ENCODE data around the gene SLC7A11.

DNA sequence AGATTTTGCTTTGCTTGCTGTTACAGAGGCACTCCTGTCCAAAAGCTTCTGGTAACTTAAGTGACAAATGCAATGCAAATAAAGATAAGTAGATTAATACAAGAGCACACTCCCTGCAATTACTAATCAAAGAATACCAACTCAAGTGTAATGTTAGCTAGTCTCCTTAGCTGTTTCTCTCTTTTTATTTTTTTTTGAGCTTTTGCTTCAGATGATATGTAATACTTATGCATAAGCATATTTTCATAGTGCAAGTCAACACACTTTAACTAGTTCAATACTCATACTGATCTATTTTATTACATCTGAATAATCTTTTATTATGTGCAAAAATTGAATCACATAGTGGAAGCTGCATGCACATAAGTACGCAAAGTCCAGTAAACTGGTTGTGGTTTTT, 2.7 kb downstream of the SLC7A11 start:
- TF ChIP-seq, protein P1, sequence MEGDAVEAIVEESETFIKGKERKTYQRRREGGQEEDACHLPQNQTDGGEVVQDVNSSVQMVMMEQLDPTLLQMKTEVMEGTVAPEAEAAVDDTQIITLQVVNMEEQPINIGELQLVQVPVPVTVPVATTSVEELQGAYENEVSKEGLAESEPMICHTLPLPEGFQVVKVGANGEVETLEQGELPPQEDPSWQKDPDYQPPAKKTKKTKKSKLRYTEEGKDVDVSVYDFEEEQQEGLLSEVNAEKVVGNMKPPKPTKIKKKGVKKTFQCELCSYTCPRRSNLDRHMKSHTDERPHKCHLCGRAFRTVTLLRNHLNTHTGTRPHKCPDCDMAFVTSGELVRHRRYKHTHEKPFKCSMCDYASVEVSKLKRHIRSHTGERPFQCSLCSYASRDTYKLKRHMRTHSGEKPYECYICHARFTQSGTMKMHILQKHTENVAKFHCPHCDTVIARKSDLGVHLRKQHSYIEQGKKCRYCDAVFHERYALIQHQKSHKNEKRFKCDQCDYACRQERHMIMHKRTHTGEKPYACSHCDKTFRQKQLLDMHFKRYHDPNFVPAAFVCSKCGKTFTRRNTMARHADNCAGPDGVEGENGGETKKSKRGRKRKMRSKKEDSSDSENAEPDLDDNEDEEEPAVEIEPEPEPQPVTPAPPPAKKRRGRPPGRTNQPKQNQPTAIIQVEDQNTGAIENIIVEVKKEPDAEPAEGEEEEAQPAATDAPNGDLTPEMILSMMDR (IDR thresholded peaks at IDR 0.05) = no peak
- TF ChIP-seq POLR2A (IDR thresholded peaks at IDR 0.05) = no peak
- TF ChIP-seq EP300 (IDR thresholded peaks at IDR 0.05) = no peak
- TF ChIP-seq POLR2AphosphoS5 (IDR thresholded peaks at IDR 0.05) = no peak
